Measurements from ENCODE around the gene CCNQ. TPM values are rescaled to one million over a fixed set of nuclear protein-coding genes. Genes with fewer than 3 reads are reported as not detected.

CCNQ gene
- total and polyA plus RNA-seq, 2 of the 8 experiments (the other 6 are each of a cell fraction or from before 2014, with no cell fraction given): 16.6 to 32.1 TPM

- WGBS, 2 experiments (ENCODE audit: extremely low coverage in 1 of 2, insufficient coverage in 1 of 2, insufficient read length in 1 of 2, insufficient replicate concordance in 2 of 2, low coverage in 1 of 2, low lambda C conversion rate in 2 of 2, missing lambda C conversion rate in 1 of 2): 0% methylated on average over 9 of the region's 79 CpGs; no CpG with 5 or more reads in 1 of the 2 experiments
- H2BK12ac ChIP-seq (ENCODE audit: low read depth, low read length): no peak overlapping the region
- H3K4me3 ChIP-seq (ENCODE audit: extremely low read depth in 1 of 4, insufficient read depth in 2 of 4, low read depth in 3 of 4, low read length in 4 of 4): peak overlapping the region; percentile 56 to 86 (median 68)
- no peak overlapping the region for H3K27ac ChIP-seq (ENCODE audit: low read depth, low read length)
- DNase-seq (ENCODE audit: low read depth in 1 of 2, low spot score in 2 of 2) (peak in 1 of 2 experiments; percentile 74), FAIRE-seq (no peak)
- peak overlapping the region; percentile 23 for H3K4ac ChIP-seq (replicated peaks; ENCODE audit: insufficient read length, low read depth, low read length)
- H3K4me1 ChIP-seq (replicated peaks in 1 of 4; ENCODE audit: control insufficient read depth in 3 of 4, insufficient read depth in 4 of 4, low read length in 3 of 4): peaks cover 0 to 4% (median 0%) of the 10 kb centered on the region in 4 experiments; a peak in 1 of 7 replicates
- peak; percentile 41 for TF ChIP-seq KDM4A (IDR thresholded peaks at IDR 0.05; ENCODE audit: low read depth, low read length, severe bottlenecking)
- peak; percentile 44; the same call in 1 of the 2 replicates for TF ChIP-seq TEAD4 (IDR thresholded peaks at IDR 0.05; ENCODE audit: low read depth, low read length)
- no peak for TF ChIP-seq BCL11A (IDR thresholded peaks at IDR 0.05; ENCODE audit: low read depth in 2 of 2, low read length in 2 of 2)
- no peak for TF ChIP-seq FOSL1 (IDR thresholded peaks at IDR 0.05; ENCODE audit: insufficient read depth, low read depth, low read length)
- TF ChIP-seq NRF1 (IDR thresholded peaks at IDR 0.05; ENCODE audit: low read depth, low read length): peak; percentile 75
- no peak for TF ChIP-seq CEBPB (IDR thresholded peaks at IDR 0.05; ENCODE audit: low read depth, low read length)
- H2BK15ac ChIP-seq (ENCODE audit: low read length): no peak overlapping the region
- no peak overlapping the region for H4K5ac ChIP-seq (ENCODE audit: insufficient read length, low read depth, low read length)
- H3K9me3 ChIP-seq (ENCODE audit: insufficient read depth in 2 of 2, low read depth in 1 of 2, low read length in 1 of 2): no peaks in the 10 kb centered on the region
- POLR2A ChIA-PET (ENCODE audit: partially characterized antibody): interaction anchor here (0.6 to 1.3 kb wide), 6 partner anchors 10 to 335 kb away, joined by 3 to 4 read pairs (median 3); partner anchors contain the start of gene NAA10
- H3K18ac ChIP-seq (ENCODE audit: extremely low read depth, low read length): no peak overlapping the region; the same call in 1 of the 2 replicates
- H2BK120ac ChIP-seq (replicated peaks; ENCODE audit: low read depth, low read length): no peak overlapping the region
- no peak overlapping the region for H4K91ac ChIP-seq (replicated peaks; ENCODE audit: insufficient read length, low read length)
- peaks cover 0 to 5% of the 10 kb centered on the region in 2 experiments; a peak in 1 of 4 replicates for H3K79me2 ChIP-seq (ENCODE audit: control insufficient read depth in 1 of 2, insufficient read depth in 2 of 2, low read length in 2 of 2)
- H3K4me2 ChIP-seq (ENCODE audit: insufficient read depth in 1 of 2, low read depth in 2 of 2, low read length in 2 of 2): peak overlapping the region; percentile 79 to 86
- H2AK5ac ChIP-seq (ENCODE audit: low read depth, low read length): no peak overlapping the region
- H4K8ac ChIP-seq (ENCODE audit: extremely low read depth, insufficient read depth, low read length): no peak overlapping the region
- H3K79me1 ChIP-seq (ENCODE audit: low read depth, low read length): no peaks in the 10 kb centered on the region
- peaks cover 3% of the 10 kb centered on the region; the same call in 1 of the 2 replicates for H3K23me2 ChIP-seq (ENCODE audit: low read depth, low read length)
- H4K20me1 ChIP-seq (replicated peaks in 1 of 2; ENCODE audit: control insufficient read depth in 1 of 2, insufficient read depth in 2 of 2, low read length in 2 of 2): peaks cover 0 to 3% of the 10 kb centered on the region in 2 experiments
- H3K36me3 ChIP-seq (ENCODE audit: control insufficient read depth in 2 of 4, insufficient read depth in 4 of 4, low read length in 3 of 4): no peaks in the 10 kb centered on the region
- H3K9ac ChIP-seq (replicated peaks in 1 of 4; ENCODE audit: extremely low read depth in 1 of 4, low read depth in 3 of 4, low read length in 3 of 4): peak overlapping the region in 1 of 4 experiments; percentile 10; a peak in 2 of 7 replicates
- CTCF ChIA-PET (ENCODE audit: partially characterized antibody): interaction anchor here (1.1 to 4.5 kb wide), 8 partner anchors 11 to 70 kb away, joined by 3 to 22 read pairs (median 5); no protein-coding TSS in a partner anchor
- H3K27me3 ChIP-seq (replicated peaks in 1 of 4; ENCODE audit: control insufficient read depth in 3 of 4, extremely low read depth in 1 of 4, insufficient read depth in 3 of 4, low read length in 3 of 4): peaks cover 0 to 8% (median 0%) of the 10 kb centered on the region in 4 experiments; a peak in 3 of 7 replicates
- H3K23ac ChIP-seq (ENCODE audit: insufficient read length): no peak overlapping the region
- peak overlapping the region; percentile 81; the same call in 1 of the 2 replicates for H2AFZ ChIP-seq (ENCODE audit: low read length)
- H2BK5ac ChIP-seq (ENCODE audit: low read depth, low read length): no peak overlapping the region
- H2BK20ac ChIP-seq (ENCODE audit: low read length): no peak overlapping the region
- no peak overlapping the region for H3K14ac ChIP-seq (ENCODE audit: insufficient read length)
- no peak overlapping the region for H3K56ac ChIP-seq (replicated peaks; ENCODE audit: insufficient read length, low read depth, low read length)
These were observed 473 bp upstream of the CCNQ start for GRCh38 chrX:153599192-153600031.

All from H1 (cell line).